ENCODE data around the gene HOXC4. TPM values are rescaled to one million over a fixed set of nuclear protein-coding genes. Genes with fewer than 3 reads are reported as not detected.

HOXC4 gene
- total RNA-seq, result not detected

GRCh38 chr12:54053751-54054741 lies at the start of gene HOXC4:
Gene HOXC4 (plus strand): TSS chr12:54053835. CDS start chr12:54053923, 88 bp downstream.
- no peak within 1 kb of the TSS for H3K27ac Mint-ChIP-seq
- CTCF ChIA-PET, result interaction anchor here (0.6 to 2.5 kb wide), 8 partner anchors 10 to 154 kb away, joined by 3 to 15 read pairs (median 4); partner anchors contain the start of genes HOXC5 and HOXC9
- H3K4me3 Mint-ChIP-seq, result peak within 1 kb of the TSS; percentile 0
- peaks cover 21% of the 10 kb centered on the region for H3K4me1 Mint-ChIP-seq
- intact Hi-C loops (cut with DNase I, micrococcal nuclease), result loop anchor here (2.0 to 5.0 kb wide), 5 partner anchors 47 to 97 kb away; no protein-coding TSS in a partner anchor
- H3K27me3 Mint-ChIP-seq, result peaks cover 81% of the 10 kb centered on the region
- POLR2A ChIA-PET, result no interaction called here
- H3K9me3 Mint-ChIP-seq (ENCODE audit: low read depth), result no peaks in the 10 kb centered on the region
- ATAC-seq, result no peak
- no peaks in the 10 kb centered on the region for H3K36me3 Mint-ChIP-seq (ENCODE audit: low read depth)
- DNase-seq, result no peak

DNA sequence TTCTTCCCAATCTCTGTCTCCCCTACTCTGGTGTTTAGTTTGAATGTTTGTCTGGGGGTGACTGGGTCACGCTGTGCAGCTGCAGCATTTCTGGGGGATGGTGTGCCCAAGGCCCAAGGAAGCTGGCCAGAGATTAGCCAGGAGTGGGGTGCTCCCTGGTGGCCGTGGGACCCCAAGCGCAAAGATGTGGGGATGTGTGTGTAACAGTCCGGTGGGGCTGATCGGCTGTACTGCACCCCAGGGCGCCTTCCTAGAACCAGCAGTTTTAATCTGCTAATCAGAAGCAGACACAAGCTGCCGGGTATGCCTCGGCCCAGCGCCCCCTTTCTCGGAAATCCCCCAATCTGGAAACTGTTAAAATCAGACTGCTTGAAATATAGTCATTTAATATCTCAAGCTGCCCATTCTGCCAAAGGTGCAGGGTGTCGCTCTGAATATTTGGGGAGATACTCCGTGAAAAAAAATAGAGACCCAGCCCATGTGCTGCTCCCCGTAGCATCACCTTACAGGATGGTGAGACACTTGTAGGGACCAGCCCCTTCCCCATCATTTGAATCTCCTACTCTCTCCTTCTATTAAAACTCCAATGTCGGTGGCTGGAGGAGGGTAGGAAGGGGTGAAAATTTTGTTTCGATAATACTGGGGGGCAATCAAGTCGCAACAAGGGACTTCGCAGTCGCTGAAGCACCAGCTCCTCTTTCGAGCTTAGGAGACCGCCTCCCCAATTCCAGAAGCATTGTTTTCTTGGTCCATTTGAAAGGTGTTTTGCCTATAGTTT lies 49.4 kb upstream of the HOXC4 start:
- Mint-ChIP-seq H3K9me3 (ENCODE audit: low read depth) (no peaks in the 10 kb centered on the region), H3K27ac (no peak overlapping the region), H3K4me1 (peaks cover 21% of the 10 kb centered on the region), H3K4me3 (no peak overlapping the region), H3K27me3 (peaks cover 86% of the 10 kb centered on the region), H3K36me3 (ENCODE audit: low read depth) (no peaks in the 10 kb centered on the region)
- no peak for ATAC-seq
- ChIA-PET POLR2A (no interaction called here), CTCF (interaction anchor here (0.5 to 6.4 kb wide), 10 partner anchors 27 to 209 kb away, joined by 3 to 71 read pairs (median 5); partner anchors contain the start of gene HOXC5)
- DNase-seq, result no peak
- intact Hi-C loops (cut with DNase I, micrococcal nuclease), result loop anchor here in 1 of 2 experiments (2.0 kb wide), 1 partner anchor 15 kb away; no protein-coding TSS in a partner anchor

DNA sequence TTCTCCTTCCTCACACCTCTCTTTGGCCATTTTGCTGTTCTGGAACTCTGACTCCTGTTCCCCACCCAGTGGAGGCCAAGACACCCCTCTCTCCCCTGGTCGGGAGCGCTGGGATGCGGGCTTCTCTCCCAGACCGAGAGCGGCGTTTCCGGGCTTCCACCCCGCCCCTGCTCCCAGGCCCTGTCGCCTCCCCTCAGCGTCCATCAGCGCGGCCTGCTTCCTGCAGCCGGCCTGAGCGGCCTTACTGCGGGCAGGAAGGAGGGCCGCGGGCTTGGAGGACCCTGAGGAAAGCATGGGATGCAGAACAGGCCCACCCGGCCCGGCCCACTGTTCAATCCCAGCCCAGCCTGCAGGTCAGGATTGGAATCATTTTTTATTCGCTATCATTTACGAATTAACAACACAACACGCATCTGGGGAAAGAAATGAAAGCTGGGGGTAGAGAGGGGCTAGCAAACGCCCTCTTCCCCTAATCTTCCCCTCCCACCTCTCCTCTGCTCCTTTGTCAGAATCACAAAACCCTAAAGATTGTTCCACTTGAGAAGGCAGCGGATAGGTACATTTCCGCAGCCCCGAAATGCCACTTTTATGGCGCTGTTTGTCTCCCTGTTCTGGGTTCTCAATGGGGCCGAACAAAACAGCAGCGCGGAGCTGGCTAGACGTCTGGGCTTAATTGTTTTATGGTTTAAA lies 48.6 kb upstream of the HOXC4 start:
- no peak overlapping the region for H3K27ac Mint-ChIP-seq
- ATAC-seq (no peak), DNase-seq (no peak)
- H3K36me3 Mint-ChIP-seq (ENCODE audit: low read depth), result no peaks in the 10 kb centered on the region
- peak overlapping the region; percentile 33 for H3K4me3 Mint-ChIP-seq
- ChIA-PET POLR2A (no interaction called here), CTCF (interaction anchor here (0.5 to 6.4 kb wide), 23 partner anchors 8 to 499 kb away, joined by 3 to 71 read pairs (median 4); partner anchors contain the start of genes HOXC10, HOXC5 and HOXC6)
- no peaks in the 10 kb centered on the region for H3K9me3 Mint-ChIP-seq (ENCODE audit: low read depth)
- peaks cover 28% of the 10 kb centered on the region for H3K4me1 Mint-ChIP-seq
- H3K27me3 Mint-ChIP-seq, result peaks cover 89% of the 10 kb centered on the region
- intact Hi-C loops (cut with DNase I, micrococcal nuclease), result loop anchor here in 1 of 2 experiments (2.0 to 5.0 kb wide), 2 partner anchors 16 to 42 kb away; no protein-coding TSS in a partner anchor

DNA sequence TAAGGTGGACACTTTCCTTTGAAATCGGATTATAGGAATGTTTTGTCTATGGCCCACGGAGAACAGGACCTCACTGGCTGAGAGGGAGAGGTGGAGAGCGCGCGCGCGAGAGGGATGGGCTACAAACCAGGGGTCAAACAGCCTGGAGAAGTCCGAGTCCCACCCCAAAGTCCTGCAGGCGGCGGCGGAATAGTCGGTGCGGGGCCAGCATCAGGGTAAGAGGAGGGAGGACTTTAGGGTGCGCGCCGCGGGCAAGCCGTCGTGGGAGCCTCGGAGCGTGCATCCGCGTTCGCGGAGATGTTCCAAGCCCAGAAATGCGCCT lies 48.1 kb upstream of the HOXC4 start:
- DNase-seq, result no peak
- Mint-ChIP-seq H3K27ac (no peak overlapping the region), H3K9me3 (ENCODE audit: low read depth) (no peaks in the 10 kb centered on the region), H3K27me3 (peaks cover 88% of the 10 kb centered on the region), H3K4me3 (peak overlapping the region; percentile 33), H3K36me3 (ENCODE audit: low read depth) (no peaks in the 10 kb centered on the region), H3K4me1 (peaks cover 28% of the 10 kb centered on the region)
- ChIA-PET POLR2A (no interaction called here), CTCF (interaction anchor here (0.6 to 6.4 kb wide), 28 partner anchors 8 to 499 kb away, joined by 3 to 71 read pairs (median 4); partner anchors contain the start of genes HOXC10, HOXC5 and HOXC6)
- intact Hi-C loops (cut with DNase I, micrococcal nuclease), result loop anchor here in 1 of 2 experiments (2.0 to 5.0 kb wide), 2 partner anchors 17 to 42 kb away; no protein-coding TSS in a partner anchor
- ATAC-seq, result no peak

DNA sequence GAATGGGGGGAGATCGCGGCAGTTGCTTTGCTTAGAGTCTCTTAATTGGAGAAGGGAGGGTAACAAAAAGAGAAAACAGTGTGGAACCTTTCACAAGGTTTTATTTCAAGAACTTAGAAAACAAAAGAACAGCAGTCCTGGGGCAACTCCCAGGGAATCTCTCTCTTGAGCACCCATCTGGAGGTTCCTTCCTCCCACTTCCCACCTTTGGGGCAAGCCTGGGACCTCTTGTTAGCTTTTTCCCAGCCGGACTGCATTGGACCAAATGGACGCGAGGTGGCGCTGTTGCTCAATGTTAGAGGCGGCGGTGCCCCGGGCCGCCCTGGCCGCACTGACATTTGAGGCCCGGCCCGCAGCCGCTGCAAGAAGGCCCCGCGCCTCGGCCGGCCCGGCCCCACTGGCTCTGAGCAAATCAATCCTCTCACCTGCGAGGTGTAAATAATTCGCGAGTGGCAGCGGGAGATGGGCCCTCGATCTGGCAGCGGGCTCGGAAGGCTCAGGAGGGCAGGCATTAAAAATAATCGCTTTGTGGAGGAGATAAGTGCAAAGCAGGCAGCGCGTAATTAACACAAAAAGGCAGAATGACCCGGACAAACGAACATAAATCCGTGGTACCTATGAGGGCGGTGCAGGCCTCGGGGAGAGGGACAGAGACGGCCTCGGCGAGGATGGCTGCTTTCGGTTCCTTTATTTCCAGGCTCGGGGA lies 47.6 kb upstream of the HOXC4 start:
- no peaks in the 10 kb centered on the region for H3K36me3 Mint-ChIP-seq (ENCODE audit: low read depth)
- H3K4me3 Mint-ChIP-seq, result peak overlapping the region; percentile 46
- ATAC-seq, result peak; percentile 81
- ChIA-PET CTCF (interaction anchor here (0.6 to 6.4 kb wide), 30 partner anchors 9 to 498 kb away, joined by 3 to 71 read pairs (median 4); partner anchors contain the start of genes HOXC10, HOXC5 and HOXC6), POLR2A (no interaction called here)
- peak; percentile 91 for DNase-seq
- H3K27ac Mint-ChIP-seq, result no peak overlapping the region
- peaks cover 28% of the 10 kb centered on the region for H3K4me1 Mint-ChIP-seq
- H3K27me3 Mint-ChIP-seq, result peaks cover 87% of the 10 kb centered on the region
- intact Hi-C loops (cut with DNase I, micrococcal nuclease), result loop anchor here (1.0 to 5.0 kb wide), 10 partner anchors 17 to 202 kb away; partner anchors contain the start of gene HOXC4 (in 1 of the 2)
- H3K9me3 Mint-ChIP-seq (ENCODE audit: low read depth), result no peaks in the 10 kb centered on the region

DNA sequence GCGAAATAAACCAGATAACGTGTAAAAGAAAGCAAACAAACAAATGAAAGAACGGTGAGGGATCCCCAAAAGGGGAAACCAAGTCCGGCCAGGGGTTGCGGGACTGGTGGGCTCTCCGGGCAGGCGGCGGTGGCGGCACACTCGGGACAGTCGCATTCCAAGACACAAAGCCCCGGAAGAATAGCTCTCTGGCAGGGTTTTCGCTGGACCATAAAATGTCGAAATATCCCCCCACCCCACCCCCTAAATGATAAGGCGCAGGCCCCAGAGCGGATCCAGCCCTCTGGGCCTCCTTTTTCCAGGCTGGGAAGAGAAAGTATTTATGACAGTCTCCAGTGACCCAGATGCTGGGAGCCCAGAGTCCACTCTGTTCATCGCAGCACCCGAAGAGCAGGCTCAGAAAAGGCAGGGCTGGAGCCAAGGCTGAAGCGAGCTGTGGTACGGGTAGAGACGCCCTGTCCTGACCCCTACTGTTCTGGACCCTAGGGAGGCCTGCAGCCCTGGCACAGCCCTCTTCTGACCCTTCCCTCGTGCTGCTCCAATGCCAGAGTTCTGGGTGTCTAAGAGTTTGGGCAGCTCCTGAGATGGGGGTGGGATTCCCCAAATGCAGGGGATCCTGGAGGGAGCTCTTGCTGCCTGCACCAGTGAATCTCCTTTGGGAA lies 46.9 kb upstream of the HOXC4 start:
- H3K36me3 Mint-ChIP-seq (ENCODE audit: low read depth), result no peaks in the 10 kb centered on the region
- intact Hi-C loops (cut with DNase I, micrococcal nuclease), result loop anchor here (1.0 to 5.0 kb wide), 9 partner anchors 16 to 202 kb away; partner anchors contain the start of gene HOXC4 (in 1 of the 2)
- ATAC-seq (no peak), DNase-seq (no peak)
- H3K27me3 Mint-ChIP-seq, result peaks cover 87% of the 10 kb centered on the region
- ChIA-PET POLR2A (no interaction called here), CTCF (interaction anchor here (0.6 to 6.4 kb wide), 22 partner anchors 9 to 362 kb away, joined by 3 to 71 read pairs (median 5); partner anchors contain the start of gene HOXC10)
- no peaks in the 10 kb centered on the region for H3K9me3 Mint-ChIP-seq (ENCODE audit: low read depth)
- H3K27ac Mint-ChIP-seq, result no peak overlapping the region
- peaks cover 35% of the 10 kb centered on the region for H3K4me1 Mint-ChIP-seq
- peak overlapping the region; percentile 46 for H3K4me3 Mint-ChIP-seq

- intact Hi-C loops (cut with DNase I, micrococcal nuclease), result loop anchor here (2.0 to 5.0 kb wide), 3 partner anchors 15 to 45 kb away; partner anchors contain the start of gene HOXC4 (in 1 of the 2)
- Mint-ChIP-seq H3K4me1 (peaks cover 31% of the 10 kb centered on the region), H3K27me3 (peaks cover 85% of the 10 kb centered on the region), H3K36me3 (ENCODE audit: low read depth) (no peaks in the 10 kb centered on the region), H3K9me3 (ENCODE audit: low read depth) (no peaks in the 10 kb centered on the region), H3K27ac (no peak overlapping the region), H3K4me3 (no peak overlapping the region)
- ChIA-PET CTCF (interaction anchor here (0.8 to 6.4 kb wide), 13 partner anchors 8 to 207 kb away, joined by 3 to 71 read pairs (median 6); partner anchors contain the start of genes HOXC5 and HOXC9), POLR2A (no interaction called here)
- ATAC-seq (no peak), DNase-seq (no peak)
These were observed 45.9 kb upstream of the HOXC4 start for GRCh38 chr12:54007538-54008259.

DNA sequence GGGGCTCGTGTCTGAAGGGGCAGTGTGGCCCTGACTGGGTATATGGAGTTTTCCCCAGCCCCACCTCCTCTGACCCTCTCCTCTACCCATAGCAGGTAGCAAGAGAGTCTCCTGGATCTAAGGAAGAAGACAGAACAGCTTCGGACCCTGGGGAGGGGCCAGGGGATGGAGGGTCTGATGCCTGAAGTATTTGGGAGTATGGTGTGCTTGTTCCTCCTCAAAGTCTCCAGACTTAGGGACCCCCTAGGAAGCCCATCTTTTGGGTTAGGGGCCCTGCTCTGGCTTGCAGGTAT lies 45.4 kb upstream of the HOXC4 start:
- no peaks in the 10 kb centered on the region for H3K36me3 Mint-ChIP-seq (ENCODE audit: low read depth)
- H3K9me3 Mint-ChIP-seq (ENCODE audit: low read depth), result no peaks in the 10 kb centered on the region
- DNase-seq (no peak), ATAC-seq (no peak)
- peaks cover 84% of the 10 kb centered on the region for H3K27me3 Mint-ChIP-seq
- H3K27ac Mint-ChIP-seq, result no peak overlapping the region
- H3K4me3 Mint-ChIP-seq, result no peak overlapping the region
- peaks cover 31% of the 10 kb centered on the region for H3K4me1 Mint-ChIP-seq
- intact Hi-C loops (cut with DNase I, micrococcal nuclease), result loop anchor here in 1 of 2 experiments (5.0 kb wide), 1 partner anchor 39 kb away; no protein-coding TSS in a partner anchor
- ChIA-PET CTCF (interaction anchor here (0.8 to 6.4 kb wide), 10 partner anchors 8 to 206 kb away, joined by 3 to 71 read pairs (median 6); partner anchors contain the start of genes HOXC5 and HOXC9), POLR2A (no interaction called here)

Measured in activated CD4-positive, alpha-beta T cell treated with anti-CD3 and anti-CD28 coated beads for 36 hours (primary cell).